ENCODE measurements around the gene PRKN.

DNA sequence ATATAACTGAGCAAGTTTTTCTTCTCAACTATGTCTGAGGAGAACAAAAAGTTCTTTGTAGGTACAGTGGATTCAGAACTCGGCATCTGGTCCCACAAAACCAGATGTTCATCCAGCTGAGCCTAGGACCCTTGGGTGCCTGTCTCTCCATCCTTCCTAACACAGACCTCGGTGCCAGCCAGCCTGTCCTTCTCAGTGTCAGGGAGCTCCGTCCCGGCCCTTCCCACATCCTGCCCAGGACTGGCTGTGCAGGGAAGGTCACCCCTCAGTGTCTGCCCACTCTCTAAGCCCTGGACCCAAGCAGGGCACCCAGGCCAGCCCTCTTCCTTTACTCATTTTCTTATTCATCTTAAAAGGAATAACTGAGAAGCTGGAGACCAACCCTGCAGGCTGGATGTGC is 1421.7 kb downstream of the PRKN start:
- TF ChIP-seq, protein P1, sequence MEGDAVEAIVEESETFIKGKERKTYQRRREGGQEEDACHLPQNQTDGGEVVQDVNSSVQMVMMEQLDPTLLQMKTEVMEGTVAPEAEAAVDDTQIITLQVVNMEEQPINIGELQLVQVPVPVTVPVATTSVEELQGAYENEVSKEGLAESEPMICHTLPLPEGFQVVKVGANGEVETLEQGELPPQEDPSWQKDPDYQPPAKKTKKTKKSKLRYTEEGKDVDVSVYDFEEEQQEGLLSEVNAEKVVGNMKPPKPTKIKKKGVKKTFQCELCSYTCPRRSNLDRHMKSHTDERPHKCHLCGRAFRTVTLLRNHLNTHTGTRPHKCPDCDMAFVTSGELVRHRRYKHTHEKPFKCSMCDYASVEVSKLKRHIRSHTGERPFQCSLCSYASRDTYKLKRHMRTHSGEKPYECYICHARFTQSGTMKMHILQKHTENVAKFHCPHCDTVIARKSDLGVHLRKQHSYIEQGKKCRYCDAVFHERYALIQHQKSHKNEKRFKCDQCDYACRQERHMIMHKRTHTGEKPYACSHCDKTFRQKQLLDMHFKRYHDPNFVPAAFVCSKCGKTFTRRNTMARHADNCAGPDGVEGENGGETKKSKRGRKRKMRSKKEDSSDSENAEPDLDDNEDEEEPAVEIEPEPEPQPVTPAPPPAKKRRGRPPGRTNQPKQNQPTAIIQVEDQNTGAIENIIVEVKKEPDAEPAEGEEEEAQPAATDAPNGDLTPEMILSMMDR (IDR thresholded peaks at IDR 0.05; ENCODE audit: low read length), result no peak
- no peak for TF ChIP-seq EZH2 (IDR thresholded peaks at IDR 0.05; ENCODE audit: borderline replicate concordance, low read length)

Data from OCI-LY1 (cell line).